HepG2 (cell line): ENCODE measurements around the gene CMC1. TPM values are rescaled to one million over a fixed set of nuclear protein-coding genes. Genes with fewer than 3 reads are reported as not detected.

Source experiments
- BORCS8-MEF2B ChIP-seq: sonication (generic); formaldehyde crosslinking; IDR thresholded peaks from 2 replicates; pipeline ENCODE4 v1.8.0; 2022; ENCODE audit warnings: mild to moderate bottlenecking, missing genetic modification reagents
- FOXK2 ChIP-seq: fragments of 450-650 bp; IDR thresholded peaks from 2 replicates; pipeline ENCODE4 v1.6.1; 2016
- HES4 ChIP-seq: sonication (generic); formaldehyde crosslinking; IDR thresholded peaks from 2 replicates; pipeline ENCODE4 v1.9.0; 2021; ENCODE audit warnings: mild to moderate bottlenecking, missing genetic modification reagents, borderline replicate concordance
- HIVEP1 ChIP-seq: sonication (generic); formaldehyde crosslinking; IDR thresholded peaks from 2 replicates; pipeline ENCODE4 v1.4.0; 2020; ENCODE audit warnings: mild to moderate bottlenecking, missing genetic modification reagents
- KLF13 ChIP-seq: sonication (generic); formaldehyde crosslinking; IDR thresholded peaks from 2 replicates; pipeline ENCODE4 v1.4.0; 2020; ENCODE audit warnings: mild to moderate bottlenecking, missing genetic modification reagents
- NAIF1 ChIP-seq: sonication (generic); formaldehyde crosslinking; IDR thresholded peaks from 2 replicates; pipeline ENCODE4 v1.5.0; 2020; ENCODE audit warnings: mild to moderate bottlenecking, missing genetic modification reagents, borderline replicate concordance
- NKX3-1 ChIP-seq: sonication (generic); formaldehyde crosslinking; IDR thresholded peaks from 2 replicates; pipeline ENCODE4 v1.5.0; 2020; ENCODE audit warnings: missing genetic modification reagents
- NRL ChIP-seq: sonication (generic); formaldehyde crosslinking; IDR thresholded peaks from 2 replicates; pipeline ENCODE4 v1.5.0; 2020; ENCODE audit warnings: missing genetic modification reagents, mild to moderate bottlenecking, moderate library complexity, borderline replicate concordance
- PHB2 ChIP-seq: fragments of 450-650 bp; IDR thresholded peaks from 2 replicates; pipeline ENCODE4 v1.6.1; 2018; ENCODE audit not compliant: partially characterized antibody
- PHF20 ChIP-seq: sonication (generic); formaldehyde crosslinking; IDR thresholded peaks from 2 replicates; pipeline ENCODE4 v1.5.0; 2020; ENCODE audit warnings: mild to moderate bottlenecking, missing genetic modification reagents
- POLR2AphosphoS2 ChIP-seq: IDR thresholded peaks from 2 replicates; pipeline ENCODE4 v1.6.1; 2011; ENCODE audit warnings: low read depth, low read length, improper control_type of control experiment
- SMAD1 ChIP-seq: sonication (generic); formaldehyde crosslinking; IDR thresholded peaks from 2 replicates; pipeline ENCODE4 v1.4.0; 2020; ENCODE audit warnings: missing genetic modification reagents, low read depth, mild to moderate bottlenecking, borderline replicate concordance
- SMAD3 ChIP-seq: sonication (generic); formaldehyde crosslinking; IDR thresholded peaks from 2 replicates; pipeline ENCODE4 v1.4.0; 2020; ENCODE audit warnings: missing genetic modification reagents
- SNAPC2 ChIP-seq: sonication (generic); formaldehyde crosslinking; IDR thresholded peaks from 2 replicates; pipeline ENCODE4 v1.8.1; 2022; ENCODE audit warnings: mild to moderate bottlenecking, missing genetic modification reagents
- SUZ12 ChIP-seq: fragments of 150-350 bp; IDR thresholded peaks from 2 replicates; pipeline ENCODE4 v1.6.1; 2014; ENCODE audit warnings: low read depth, low read length
- TBX3 ChIP-seq: fragments of 450-650 bp; IDR thresholded peaks from 2 replicates; pipeline ENCODE4 v1.6.1; 2017; ENCODE audit warnings: antibody characterized with exemption, mild to moderate bottlenecking, inconsistent platforms, borderline replicate concordance
- TSC22D2 ChIP-seq: sonication (generic); formaldehyde crosslinking; IDR thresholded peaks from 2 replicates; pipeline ENCODE4 v1.5.1; 2020; ENCODE audit warnings: missing genetic modification reagents, mild to moderate bottlenecking, borderline replicate concordance
- ZFP36 ChIP-seq: fragments of 150-350 bp; IDR thresholded peaks from 2 replicates; pipeline ENCODE4 v1.6.1; 2018; ENCODE audit warnings: borderline replicate concordance, low read length, low read depth; ENCODE audit not compliant: partially characterized antibody
- ZNF280B ChIP-seq: sonication (generic); formaldehyde crosslinking; IDR thresholded peaks from 2 replicates; pipeline ENCODE4 v1.5.0; 2020; ENCODE audit warnings: missing genetic modification reagents, mild to moderate bottlenecking, borderline replicate concordance
- ZNF557 ChIP-seq: sonication (generic); formaldehyde crosslinking; IDR thresholded peaks from 2 replicates; pipeline ENCODE4 v1.4.0; 2020; ENCODE audit warnings: missing genetic modification reagents
- ZNF609 ChIP-seq: sonication (generic); formaldehyde crosslinking; IDR thresholded peaks from 2 replicates; pipeline ENCODE4 v1.4.0; 2020; ENCODE audit warnings: mild to moderate bottlenecking, missing genetic modification reagents, borderline replicate concordance
- ZNF747 ChIP-seq: sonication (generic); formaldehyde crosslinking; IDR thresholded peaks from 2 replicates; pipeline ENCODE4 v1.8.1; 2023; ENCODE audit warnings: missing genetic modification reagents, mild to moderate bottlenecking, borderline replicate concordance
- ZNF766 ChIP-seq: sonication (generic); formaldehyde crosslinking; IDR thresholded peaks from 2 replicates; pipeline ENCODE4 v1.5.0; 2020; ENCODE audit warnings: missing genetic modification reagents, borderline replicate concordance
- ZNF773 ChIP-seq: sonication (generic); formaldehyde crosslinking; IDR thresholded peaks from 2 replicates; pipeline ENCODE4 v1.4.0; 2020; ENCODE audit warnings: missing genetic modification reagents, borderline replicate concordance
- polyA plus RNA-seq, 8 experiments: library from polyadenylated mRNA; depleted of rRNA in 3 of 8; stranded (reverse) in 7 of 8; unstranded in 1 of 8; fragments of >200 nt; fragmentation: Illumina TruSeq in 4 of 8; extraction: Trizol in 4 of 8; gene quantifications; 2 replicates each; pipeline versions ENCODE4 v1.2.1 to v1.2.3, GENCODE V29; 2011 to 2016; ENCODE audit warnings: low read depth in 4 of 8, missing spikeins in 1 of 8, mixed read lengths in 1 of 8; ENCODE audit not compliant: insufficient read depth in 1 of 8
- total RNA-seq, 5 experiments: library from RNA; depleted of rRNA; stranded (reverse); fragments of >200 nt; fragmentation: Illumina TruSeq; extraction: Trizol; gene quantifications; 2 replicates each; pipeline ENCODE4 v1.2.3, GENCODE V29; 2016; ENCODE audit warnings: low read depth in 1 of 5

CMC1 gene
- total and polyA plus RNA-seq, 2 of the 13 experiments (the other 11 are each of a cell fraction or from before 2014, with no cell fraction given): 22.1 to 29.5 TPM

DNA sequence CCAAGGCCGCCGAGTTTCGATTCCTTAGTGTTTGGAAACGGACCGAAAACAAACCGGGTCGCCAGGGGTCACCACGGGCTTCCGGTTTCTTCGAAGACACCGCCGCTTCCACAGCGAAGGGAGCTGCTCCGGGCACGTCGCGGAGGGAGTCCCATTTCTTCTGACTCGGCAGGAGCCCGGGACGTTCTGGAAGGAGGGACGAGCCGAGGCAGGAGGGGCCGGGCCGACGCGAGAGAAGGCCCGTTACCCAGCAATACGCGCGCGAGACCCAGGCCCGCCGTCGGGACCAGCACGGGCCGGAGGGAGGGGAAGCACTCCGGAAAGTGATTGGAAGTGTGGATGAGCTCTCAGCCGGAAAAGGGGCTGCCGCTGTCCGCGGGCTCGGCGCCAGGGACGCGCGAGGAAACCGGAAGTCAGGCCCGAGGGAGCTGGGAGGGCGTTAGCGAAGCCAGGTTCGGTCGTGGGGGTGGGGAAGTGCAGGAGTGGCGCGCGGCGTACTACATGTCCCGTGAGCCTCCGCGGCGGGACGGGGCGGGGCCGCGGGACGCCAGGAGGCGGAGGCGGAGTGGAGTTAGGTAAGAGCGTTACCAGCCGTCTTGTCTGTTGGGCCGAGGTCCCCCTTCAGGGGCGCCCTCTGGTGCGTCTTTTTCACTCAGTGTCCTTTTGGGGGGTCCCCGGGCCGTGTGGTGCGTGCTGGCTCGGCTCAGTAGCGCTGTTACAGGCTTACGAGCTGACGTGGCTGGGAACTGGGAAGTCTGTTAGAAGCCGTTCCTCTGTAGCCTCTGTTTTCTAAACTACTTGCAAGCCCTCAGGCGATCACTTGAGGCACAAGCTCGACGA is 107.4 kb downstream of the CMC1 start, which contains the start of the genes AZI2 and ZCWPW2 (continued):
- TF ChIP-seq ZFP36 (no peak), SMAD1 (peak; percentile 76; the same call in 1 of the 2 replicates), ZNF557 (CRISPR knock-in tag) (peak; percentile 71; the same call in 1 of the 2 replicates), TSC22D2 (CRISPR knock-in tag) (no peak; the same call in 1 of the 2 replicates), PHF20 (CRISPR knock-in tag) (peak; percentile 82), ZNF609 (CRISPR knock-in tag) (peak; percentile 78; the same call in 1 of the 2 replicates), SMAD3 (CRISPR knock-in tag) (peak; percentile 19; the same call in 1 of the 2 replicates), SUZ12 (peak; percentile 68), NAIF1 (CRISPR knock-in tag) (peak; percentile 42; the same call in 1 of the 2 replicates), NKX3-1 (CRISPR knock-in tag) (no peak; the same call in 1 of the 2 replicates), HIVEP1 (CRISPR knock-in tag) (peak; percentile 49; the same call in 1 of the 2 replicates), PHB2 (no peak), NRL (CRISPR knock-in tag) (peak; percentile 84), FOXK2 (no peak), TBX3 (peak; percentile 45; the same call in 1 of the 2 replicates), KLF13 (no peak), ZNF747 (CRISPR knock-in tag) (peak; percentile 97), HES4 (CRISPR knock-in tag) (no peak), POLR2AphosphoS2 (no peak), ZNF773 (CRISPR knock-in tag) (peak; percentile 33; the same call in 1 of the 2 replicates), SNAPC2 (peak; percentile 71; the same call in 1 of the 2 replicates), BORCS8-MEF2B (CRISPR knock-in tag) (peak; percentile 82), ZNF766 (CRISPR knock-in tag) (no peak), ZNF280B (CRISPR knock-in tag) (peak; percentile 81)
